GM19468 (cell line): ENCODE results near the gene RNASE7.

Experiments used
- ATAC-seq: cut with Tn5 transposase; IDR thresholded peaks from one replicate; pipeline ENCODE4 v1.9.1; 2021; ENCODE audit warnings: mild to moderate bottlenecking, moderate library complexity, moderate number of reproducible peaks; ENCODE audit not compliant: unreplicated experiment; ENCODE audit errors: extremely low read depth

Gene RNASE7

GRCh38 chr14:21081521-21082142, 39.5 kb downstream of the RNASE7 start:
- ATAC-seq, result no peak

- no peak for ATAC-seq
Measured at GRCh38 chr14:21083565-21084325, 41.6 kb downstream of the RNASE7 start.

- no peak for ATAC-seq
Measured at GRCh38 chr14:21084396-21084795, 42.2 kb downstream of the RNASE7 start.

GRCh38 chr14:21084998-21085853, 43.1 kb downstream of the RNASE7 start:
- no peak for ATAC-seq

GRCh38 chr14:21086908-21087293, 44.7 kb downstream of the RNASE7 start:
- ATAC-seq, result no peak

GRCh38 chr14:21087294-21088091, 45.3 kb downstream of the RNASE7 start:
- ATAC-seq, result peak; percentile 53

DNA sequence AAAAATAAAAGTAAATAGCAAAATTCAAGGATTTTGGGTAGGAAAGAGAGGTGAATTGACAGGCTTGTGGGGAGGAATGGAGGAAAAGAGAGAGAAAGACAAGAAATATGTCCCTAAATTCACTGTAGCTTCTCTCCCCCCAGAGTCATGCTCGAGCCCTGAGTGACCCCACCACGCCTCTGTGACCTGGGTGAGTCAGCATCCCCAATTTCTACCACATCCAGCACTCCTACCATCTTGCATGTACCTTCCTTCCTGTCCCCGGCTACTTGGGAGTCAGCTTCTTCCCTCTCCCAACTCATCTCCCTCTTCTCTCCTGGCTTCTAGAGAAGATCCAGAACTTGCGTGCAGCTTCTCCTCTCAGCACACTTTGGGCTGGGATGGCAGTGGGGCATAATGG, 46.5 kb downstream of the RNASE7 start:
- no peak for ATAC-seq

DNA sequence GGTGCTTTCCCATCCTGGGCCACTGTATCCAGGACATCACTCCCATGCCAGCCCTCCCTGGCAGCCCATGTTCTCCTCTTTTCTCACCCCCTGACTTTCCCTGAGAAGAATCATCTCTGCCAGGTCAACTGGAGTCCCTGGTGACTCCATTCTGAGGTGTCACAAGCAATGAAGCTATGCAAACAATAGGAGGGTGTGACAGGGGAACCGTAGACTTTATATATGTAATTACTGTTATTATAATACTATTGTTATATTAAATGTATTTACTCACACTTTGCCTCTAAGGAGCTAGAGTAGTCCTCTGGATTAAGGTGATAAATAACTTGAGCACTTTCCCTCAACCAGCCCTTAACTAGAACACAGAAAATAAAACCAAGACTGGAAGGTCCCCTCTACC, 47.1 kb downstream of the RNASE7 start:
- no peak for ATAC-seq

- ATAC-seq, result no peak
Measured at GRCh38 chr14:21089877-21090193, 47.7 kb downstream of the RNASE7 start.

DNA sequence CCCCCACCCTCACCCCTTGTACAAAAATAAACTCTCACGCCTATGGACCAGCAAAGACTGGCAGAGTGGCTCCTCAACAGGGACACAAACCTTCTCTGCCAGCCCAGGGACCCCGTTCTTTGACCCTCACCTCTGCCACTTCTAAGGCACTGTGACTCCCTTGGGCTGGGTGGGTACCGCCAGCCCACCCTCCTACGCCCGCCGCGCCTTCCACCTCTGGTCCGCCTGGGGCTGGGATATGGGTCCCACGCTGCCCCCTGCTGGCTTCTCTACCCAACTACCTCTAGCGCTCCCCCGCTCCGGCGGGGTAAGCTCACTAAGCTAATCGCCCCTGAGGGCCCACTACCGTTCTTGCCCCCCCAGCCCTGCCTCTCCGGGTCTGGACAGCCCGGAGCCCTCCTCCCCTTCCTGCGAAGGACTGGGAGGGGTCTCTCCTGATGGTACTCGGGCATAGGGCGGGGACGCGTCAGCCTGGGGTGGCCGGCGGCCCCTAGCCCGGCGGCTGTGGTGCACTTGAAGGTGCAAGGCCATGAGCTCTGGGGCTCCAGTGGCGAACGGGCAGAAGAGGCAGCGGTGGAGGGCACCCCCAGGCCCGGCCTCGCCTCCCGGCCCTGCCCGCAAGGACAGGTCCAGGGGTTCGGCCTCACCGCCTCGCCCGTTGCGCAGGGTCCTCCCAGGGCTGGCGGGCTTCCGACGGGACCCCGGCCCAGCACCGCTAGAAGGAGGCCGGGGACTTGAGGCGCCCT, 48.2 kb downstream of the RNASE7 start:
- no peak for ATAC-seq

GRCh38 chr14:21090940-21091663, 48.9 kb downstream of the RNASE7 start:
- ATAC-seq, result no peak

DNA sequence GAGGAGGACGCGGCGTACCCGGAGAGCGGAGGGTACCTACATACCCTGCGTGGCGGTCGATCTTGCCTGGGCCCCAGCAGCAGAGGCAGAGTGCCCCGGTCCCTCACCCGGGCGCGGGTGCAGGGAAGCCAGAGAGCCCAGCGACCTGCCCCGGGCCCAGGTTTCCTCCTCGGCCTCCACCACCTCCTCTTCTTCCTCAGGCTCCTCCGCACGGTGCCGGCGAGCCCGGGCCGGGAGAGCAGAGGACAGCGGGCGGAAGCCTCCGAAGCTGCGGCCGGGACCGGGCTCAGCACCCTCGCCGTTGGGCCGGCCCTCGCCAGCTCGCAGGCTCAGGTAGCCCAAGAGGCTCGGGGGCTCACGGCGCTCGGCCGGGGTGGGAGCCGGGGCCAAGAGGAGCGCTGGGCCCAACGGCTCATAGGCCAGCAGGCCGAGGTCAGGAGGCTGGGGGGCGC, 49.7 kb downstream of the RNASE7 start:
- no peak for ATAC-seq

- ATAC-seq, result peak; percentile 57
Measured at GRCh38 chr14:21092273-21093011, 50.3 kb downstream of the RNASE7 start.

DNA sequence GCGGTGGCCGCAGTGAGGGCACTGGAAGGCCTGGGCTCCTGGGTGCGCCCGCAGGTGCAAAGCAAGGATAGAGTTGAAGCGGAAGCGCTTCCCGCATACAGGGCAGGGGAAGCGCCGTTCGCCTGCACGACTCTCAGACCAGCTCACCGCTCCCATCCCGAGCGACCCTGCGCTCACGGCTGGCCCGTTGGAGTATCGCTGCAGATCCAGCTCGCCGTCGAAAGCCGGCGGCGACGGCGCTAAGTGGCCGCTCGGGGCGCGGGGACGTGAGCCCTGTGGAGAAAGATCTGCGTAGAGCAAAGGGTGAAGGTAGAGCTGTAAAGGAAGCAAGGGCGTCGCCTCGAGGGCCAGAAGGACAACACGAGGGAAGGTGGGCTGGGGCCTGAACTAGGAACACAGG, 50.9 kb downstream of the RNASE7 start:
- no peak for ATAC-seq
